Peyer's patch (tissue), 4 donors: Measurements from ENCODE around the gene MSANTD1.

Source experiments
- POLR2A ChIP-seq, 2 donors: fragments of 450-650 bp; IDR thresholded peaks; one replicate each; pipeline ENCODE4 v1.5.1; 2017; ENCODE audit warnings: antibody characterized with exemption in 2 of 2, mild to moderate bottlenecking in 2 of 2, moderate library complexity in 2 of 2
- TF ChIP-seq, protein P1 (sequence below), 6 experiments: fragments of 450-650 bp in 4 of 6; fragments of 200-600 bp in 2 of 6; sonication (generic) in 1 of 6; IDR thresholded peaks; one replicate each; pipeline ENCODE4 v1.5.1; 2017 to 2019; ENCODE audit warnings: antibody characterized with exemption in 6 of 6, mild to moderate bottlenecking in 3 of 6, moderate library complexity in 1 of 6

DNA sequence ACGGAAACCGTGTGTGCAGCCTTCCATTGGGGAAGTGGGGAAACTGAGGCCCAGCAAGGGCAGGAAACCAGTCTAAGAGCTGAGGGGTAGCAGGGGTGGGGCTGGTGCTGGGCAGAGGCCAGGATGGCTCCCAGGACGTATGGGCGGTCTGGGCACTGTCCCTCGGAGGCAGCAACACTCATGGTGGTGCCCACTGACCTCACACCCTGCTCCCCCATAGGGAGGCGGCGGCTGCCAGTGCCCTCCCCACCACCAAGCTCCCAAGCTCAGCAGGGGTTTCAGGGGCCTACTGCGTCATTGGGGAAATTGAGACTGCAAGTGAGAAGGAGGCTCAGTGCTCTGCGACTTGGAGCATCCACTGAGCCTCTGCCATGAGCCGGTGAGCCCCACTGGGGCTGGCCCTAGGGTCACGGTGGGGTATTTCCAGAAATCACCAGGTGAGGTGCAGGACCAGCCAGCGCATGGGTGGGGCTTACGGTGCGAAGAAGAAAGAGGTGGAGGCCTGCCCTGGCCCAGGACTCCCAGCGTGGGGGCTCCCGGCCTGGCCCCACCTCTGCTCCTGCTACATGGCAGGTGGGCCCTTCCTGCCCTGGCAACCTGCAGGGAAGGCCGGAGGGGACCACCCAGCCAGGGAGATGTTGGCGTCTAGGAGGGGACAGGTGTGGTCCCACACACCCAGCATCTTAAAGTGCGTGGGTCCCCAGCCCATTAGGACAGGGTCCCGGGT lies 915 bp downstream of the MSANTD1 start:
- TF ChIP-seq, protein P1, sequence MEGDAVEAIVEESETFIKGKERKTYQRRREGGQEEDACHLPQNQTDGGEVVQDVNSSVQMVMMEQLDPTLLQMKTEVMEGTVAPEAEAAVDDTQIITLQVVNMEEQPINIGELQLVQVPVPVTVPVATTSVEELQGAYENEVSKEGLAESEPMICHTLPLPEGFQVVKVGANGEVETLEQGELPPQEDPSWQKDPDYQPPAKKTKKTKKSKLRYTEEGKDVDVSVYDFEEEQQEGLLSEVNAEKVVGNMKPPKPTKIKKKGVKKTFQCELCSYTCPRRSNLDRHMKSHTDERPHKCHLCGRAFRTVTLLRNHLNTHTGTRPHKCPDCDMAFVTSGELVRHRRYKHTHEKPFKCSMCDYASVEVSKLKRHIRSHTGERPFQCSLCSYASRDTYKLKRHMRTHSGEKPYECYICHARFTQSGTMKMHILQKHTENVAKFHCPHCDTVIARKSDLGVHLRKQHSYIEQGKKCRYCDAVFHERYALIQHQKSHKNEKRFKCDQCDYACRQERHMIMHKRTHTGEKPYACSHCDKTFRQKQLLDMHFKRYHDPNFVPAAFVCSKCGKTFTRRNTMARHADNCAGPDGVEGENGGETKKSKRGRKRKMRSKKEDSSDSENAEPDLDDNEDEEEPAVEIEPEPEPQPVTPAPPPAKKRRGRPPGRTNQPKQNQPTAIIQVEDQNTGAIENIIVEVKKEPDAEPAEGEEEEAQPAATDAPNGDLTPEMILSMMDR (IDR thresholded peaks at IDR 0.05) = no peak
- no peak for TF ChIP-seq POLR2A (IDR thresholded peaks at IDR 0.05)
